Measurements from ENCODE around the gene SPOP. TPM values are rescaled to one million over a fixed set of nuclear protein-coding genes. Genes with fewer than 3 reads are reported as not detected.
"Not testable (repeated sequence)": the region's sequence is repeated elsewhere in the genome, so short reads cannot be mapped to it uniquely, and the experiment has no call there.

The SPOP gene
- total RNA-seq, 4 donors from 2014 or later = 58.1 to 72.6 (median 66.6) TPM

DNA sequence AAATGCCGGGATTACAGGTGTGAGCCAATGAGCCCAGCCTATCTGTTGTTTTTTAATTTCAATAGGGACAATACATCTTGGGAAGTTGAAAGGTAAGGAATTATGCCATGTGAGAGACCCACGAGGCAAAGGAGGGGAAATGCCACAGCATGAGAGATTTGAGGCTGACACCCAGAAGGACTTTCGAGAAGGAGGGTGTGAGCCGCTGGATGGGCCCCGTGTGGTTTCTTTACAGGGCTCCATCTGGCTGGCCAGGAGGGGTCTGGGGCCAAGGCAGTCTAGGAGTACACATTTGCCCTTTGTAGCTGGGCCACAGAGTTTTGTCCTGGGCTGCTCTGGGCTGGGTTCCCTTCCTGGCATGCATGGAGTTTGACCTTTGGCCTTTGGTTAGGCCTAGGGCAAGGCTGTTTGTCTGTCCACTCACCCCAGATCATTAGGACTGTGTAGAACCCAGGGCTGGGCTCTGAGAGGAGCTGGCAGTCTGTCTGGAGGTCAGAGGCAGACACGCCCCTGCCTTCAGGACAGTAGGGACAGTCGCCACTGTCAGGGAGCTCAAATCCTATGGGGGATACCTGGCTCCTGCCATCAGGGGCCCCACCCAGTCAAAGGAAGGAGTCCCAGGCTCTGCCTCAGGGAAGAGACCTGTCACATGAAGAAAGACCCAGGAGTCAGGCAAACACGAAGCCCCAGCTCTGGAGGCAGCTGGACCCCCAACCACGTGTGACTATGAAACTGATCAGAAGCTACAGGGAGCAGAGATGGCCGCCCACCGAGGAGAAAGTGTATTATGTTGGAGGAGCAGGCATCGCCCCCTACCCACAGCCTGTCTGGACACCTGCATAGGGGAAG lies 126.5 kb downstream of the SPOP start:
- DNase-seq (ENCODE audit: low spot score in 2 of 2) = no peak
- H3K4me3 ChIP-seq = no peak overlapping the region
- H3K9me3 ChIP-seq = no peaks in the 10 kb centered on the region
- H3K36me3 ChIP-seq = no peaks in the 10 kb centered on the region
- no peaks in the 10 kb centered on the region for H3K27me3 ChIP-seq
- no peak for TF ChIP-seq EP300 (IDR thresholded peaks at IDR 0.05)
- no peak for TF ChIP-seq POLR2A (IDR thresholded peaks at IDR 0.05)
- TF ChIP-seq, protein P1, sequence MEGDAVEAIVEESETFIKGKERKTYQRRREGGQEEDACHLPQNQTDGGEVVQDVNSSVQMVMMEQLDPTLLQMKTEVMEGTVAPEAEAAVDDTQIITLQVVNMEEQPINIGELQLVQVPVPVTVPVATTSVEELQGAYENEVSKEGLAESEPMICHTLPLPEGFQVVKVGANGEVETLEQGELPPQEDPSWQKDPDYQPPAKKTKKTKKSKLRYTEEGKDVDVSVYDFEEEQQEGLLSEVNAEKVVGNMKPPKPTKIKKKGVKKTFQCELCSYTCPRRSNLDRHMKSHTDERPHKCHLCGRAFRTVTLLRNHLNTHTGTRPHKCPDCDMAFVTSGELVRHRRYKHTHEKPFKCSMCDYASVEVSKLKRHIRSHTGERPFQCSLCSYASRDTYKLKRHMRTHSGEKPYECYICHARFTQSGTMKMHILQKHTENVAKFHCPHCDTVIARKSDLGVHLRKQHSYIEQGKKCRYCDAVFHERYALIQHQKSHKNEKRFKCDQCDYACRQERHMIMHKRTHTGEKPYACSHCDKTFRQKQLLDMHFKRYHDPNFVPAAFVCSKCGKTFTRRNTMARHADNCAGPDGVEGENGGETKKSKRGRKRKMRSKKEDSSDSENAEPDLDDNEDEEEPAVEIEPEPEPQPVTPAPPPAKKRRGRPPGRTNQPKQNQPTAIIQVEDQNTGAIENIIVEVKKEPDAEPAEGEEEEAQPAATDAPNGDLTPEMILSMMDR (IDR thresholded peaks at IDR 0.05) = no peak
- H3K27ac ChIP-seq = peak overlapping the region in 2 of 4 donors; percentile 15 to 60
- H3K4me1 ChIP-seq = peaks cover 0 to 52% (median 31%) of the 10 kb centered on the region in 4 donors
- 79 to 81% methylated on average over 12 of the region's 12 CpGs for WGBS, 2 donors

DNA sequence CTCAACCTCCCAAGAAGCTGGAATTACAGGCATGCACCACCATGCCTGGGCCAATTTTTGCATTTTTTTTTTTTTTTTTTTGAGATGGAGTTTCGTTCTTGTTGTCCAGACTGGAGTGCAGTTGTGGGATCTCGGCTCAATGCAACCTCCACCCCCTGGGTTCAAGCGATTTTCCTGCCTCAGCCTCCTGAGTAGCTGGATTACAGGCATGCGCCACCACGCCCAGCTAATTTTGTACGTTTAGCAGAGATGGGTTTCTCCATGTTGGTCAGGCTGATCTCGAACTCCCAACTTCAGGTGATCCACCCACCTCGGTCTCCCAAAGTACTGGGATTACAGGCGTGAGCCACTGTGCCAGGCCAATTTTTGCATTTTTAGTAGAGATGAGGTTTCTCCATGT lies 127.1 kb downstream of the SPOP start:
- not testable (repeated sequence) for H3K4me3 ChIP-seq; DNase-seq (ENCODE audit: low spot score in 2 of 2); H3K9me3 ChIP-seq; H3K36me3 ChIP-seq; H3K27ac ChIP-seq; H3K27me3 ChIP-seq
- WGBS, 2 donors = 95% methylated on average over 9 of the region's 9 CpGs
- H3K4me1 ChIP-seq = peaks cover 0 to 45% (median 25%) of the 10 kb centered on the region in 4 donors

DNA sequence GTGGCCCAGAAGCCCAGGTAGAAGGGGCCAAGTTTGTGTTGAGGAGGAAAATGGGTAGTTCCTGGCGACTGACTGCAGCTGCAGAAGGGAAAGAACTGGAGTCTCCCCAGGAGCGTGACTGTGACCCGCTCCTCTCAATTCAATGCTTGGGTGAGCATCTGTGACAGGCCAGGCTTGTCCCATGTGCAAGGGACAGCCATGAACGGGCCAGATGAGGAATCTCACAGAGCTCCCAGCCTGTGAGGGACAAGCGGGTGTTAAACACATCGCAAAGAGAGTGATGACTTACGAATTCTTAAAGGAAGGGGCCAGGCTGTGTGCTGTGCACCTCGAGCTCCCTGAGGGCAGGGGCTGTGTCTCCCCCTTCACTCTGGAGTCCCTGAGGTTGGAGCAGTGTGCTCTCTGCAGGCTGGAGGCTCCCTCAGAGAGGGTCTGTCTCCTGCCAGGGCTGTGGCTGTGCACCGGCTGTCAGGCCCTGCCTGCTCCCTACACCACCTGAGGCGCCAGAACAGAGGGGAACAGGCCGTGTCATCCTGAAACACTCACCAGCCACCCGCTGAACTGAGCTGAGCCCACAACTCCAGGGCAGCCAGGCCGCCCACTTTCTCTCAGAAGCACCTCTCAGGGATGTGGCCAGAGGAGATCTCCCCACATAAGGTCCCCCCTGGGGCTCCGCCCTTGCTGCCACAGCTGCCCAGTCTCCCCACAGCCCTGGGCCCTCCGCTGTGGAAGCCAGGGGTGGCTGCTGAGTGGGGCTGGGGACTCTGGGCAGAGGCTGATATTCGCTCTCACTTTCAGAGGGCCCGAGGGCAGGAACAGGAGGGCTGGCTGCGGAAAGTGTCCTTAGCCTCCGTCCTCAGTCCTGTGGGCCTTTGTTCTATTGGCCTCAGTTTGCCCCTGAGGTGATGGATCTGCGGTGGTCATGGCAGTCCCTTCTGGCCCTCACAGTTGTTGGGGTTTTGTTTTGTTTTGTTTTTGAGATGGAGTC lies 127.9 kb downstream of the SPOP start:
- peaks cover 0 to 38% (median 24%) of the 10 kb centered on the region in 4 donors for H3K4me1 ChIP-seq
- H3K9me3 ChIP-seq = no peaks in the 10 kb centered on the region
- no peak for DNase-seq (ENCODE audit: low spot score in 2 of 2)
- no peaks in the 10 kb centered on the region for H3K27me3 ChIP-seq
- H3K27ac ChIP-seq = no peak overlapping the region
- H3K36me3 ChIP-seq = no peaks in the 10 kb centered on the region
- TF ChIP-seq EP300 (IDR thresholded peaks at IDR 0.05) (no peak), POLR2A (IDR thresholded peaks at IDR 0.05) (no peak)
- TF ChIP-seq, protein P1 (IDR thresholded peaks at IDR 0.05) = no peak
- 89 to 91% methylated on average over 20 of the region's 20 CpGs for WGBS, 2 donors
- H3K4me3 ChIP-seq = no peak overlapping the region

DNA sequence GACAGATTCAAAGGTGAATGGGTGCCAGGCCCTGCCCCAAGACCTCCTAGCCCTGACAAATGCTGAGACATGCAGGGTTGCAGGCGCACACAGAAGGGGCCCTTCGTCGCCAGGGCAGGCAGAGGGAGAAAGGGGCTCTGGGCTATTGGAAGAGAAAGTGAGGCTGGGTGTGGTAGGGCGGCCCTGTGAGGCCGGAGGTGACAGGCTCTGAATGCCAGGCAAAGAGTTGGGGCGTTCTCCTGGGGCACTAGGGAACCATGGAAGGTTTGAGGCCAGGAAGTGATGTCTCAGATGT lies 128.6 kb downstream of the SPOP start:
- no peak overlapping the region for H3K4me3 ChIP-seq
- no peak for DNase-seq (ENCODE audit: low spot score in 2 of 2)
- no peak for TF ChIP-seq POLR2A (IDR thresholded peaks at IDR 0.05)
- TF ChIP-seq, protein P1 (IDR thresholded peaks at IDR 0.05) = no peak
- no peak for TF ChIP-seq EP300 (IDR thresholded peaks at IDR 0.05)

More for the DNA sequence above, 128.6 kb downstream of the SPOP start:
- Histone ChIP-seq H3K9me3 (no peaks in the 10 kb centered on the region), H3K36me3 (no peaks in the 10 kb centered on the region), H3K4me1 (peaks cover 0 to 37% (median 24%) of the 10 kb centered on the region in 4 donors), H3K27me3 (no peaks in the 10 kb centered on the region), H3K27ac (no peak overlapping the region)
- 93% methylated on average over 6 of the region's 6 CpGs for WGBS, 2 donors

Other genes starting within 250 kb of the SPOP start
- gene NGFR, start 182.8 kb downstream of the SPOP start, total RNA-seq = 100 to 1,000 TPM; 205 to 279 (median 238) TPM
- gene NXPH3, start 102.2 kb downstream of the SPOP start, total RNA-seq = 10 to 100 TPM in 2 of 4 donors, 1 to 10 TPM in 2; 5.4 to 21.9 (median 11.4) TPM
- 10 to 100 TPM; 29.6 to 46.5 (median 42.8) TPM for gene SLC35B1, start 29.9 kb upstream of the SPOP start, total RNA-seq
- gene FAM117A, start 86.0 kb upstream of the SPOP start, total RNA-seq = 10 to 100 TPM; 12.9 to 23.1 (median 18.3) TPM
- gene KAT7, start 110.6 kb upstream of the SPOP start, total RNA-seq = 10 to 100 TPM; 31.6 to 45.6 (median 42.0) TPM
- not detected for gene TAC4, start 170.0 kb upstream of the SPOP start, total RNA-seq